ENCODE results near the gene KHDC3L.
"Not testable (repeated sequence)": the region's sequence is repeated elsewhere in the genome, so short reads cannot be mapped to it uniquely, and the experiment has no call there.

The KHDC3L gene

GRCh38 chr6:73369563-73369962 lies 7.1 kb downstream of the KHDC3L start, which contains the start of gene OOEP:
Gene OOEP, minus strand, starts transcription at chr6:73369897. Its CDS starts 105 bp downstream, at chr6:73369792.
- DNase-seq (ENCODE audit: low read depth), result no peak

DNA sequence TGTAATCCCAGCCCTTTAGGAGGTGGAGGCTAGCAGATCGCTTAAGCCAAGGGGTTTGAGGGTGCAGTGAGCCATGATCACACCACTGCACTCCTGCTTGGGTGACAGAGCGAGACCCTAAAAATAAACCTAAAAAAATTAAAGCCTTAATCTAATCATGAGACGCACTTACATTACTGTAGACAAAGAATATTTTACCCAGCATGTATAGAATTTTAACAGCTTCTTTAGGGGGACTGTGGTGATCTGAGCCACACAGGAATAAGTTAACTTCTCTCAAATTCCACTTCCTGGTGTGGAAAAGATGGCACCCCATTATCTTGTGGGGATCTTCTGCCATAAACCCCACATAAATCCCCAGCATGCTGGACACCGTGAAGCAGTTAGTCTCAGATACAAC lies 9.5 kb downstream of the KHDC3L start:
- DNase-seq (ENCODE audit: low read depth), result no peak

- no peak for DNase-seq (ENCODE audit: low read depth)
Observed at GRCh38 chr6:73372516-73372915, 10.1 kb downstream of the KHDC3L start.

DNA sequence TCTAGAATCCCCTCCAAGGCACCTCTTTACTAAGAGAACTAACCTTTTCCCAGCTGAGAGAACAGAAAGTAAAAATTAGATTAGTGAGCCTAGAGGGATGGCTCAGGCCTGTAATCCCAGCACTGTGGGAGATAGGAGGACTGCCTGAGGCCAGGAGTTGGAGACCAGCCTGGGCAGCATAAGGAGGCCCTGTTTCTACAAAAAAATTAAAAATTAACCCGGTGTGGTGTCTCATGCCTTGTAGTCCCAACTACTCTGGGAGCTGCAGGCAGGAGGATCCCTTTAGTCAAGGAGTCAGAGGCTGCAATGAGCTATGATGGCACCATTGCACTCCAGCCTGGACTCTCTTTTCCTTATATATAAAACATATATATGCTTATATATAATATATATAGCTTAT lies 12.8 kb downstream of the KHDC3L start:
- DNase-seq (ENCODE audit: low read depth), result no peak

GRCh38 chr6:73377225-73377624 lies 14.8 kb downstream of the KHDC3L start:
- DNase-seq (ENCODE audit: low read depth), result no peak

DNA sequence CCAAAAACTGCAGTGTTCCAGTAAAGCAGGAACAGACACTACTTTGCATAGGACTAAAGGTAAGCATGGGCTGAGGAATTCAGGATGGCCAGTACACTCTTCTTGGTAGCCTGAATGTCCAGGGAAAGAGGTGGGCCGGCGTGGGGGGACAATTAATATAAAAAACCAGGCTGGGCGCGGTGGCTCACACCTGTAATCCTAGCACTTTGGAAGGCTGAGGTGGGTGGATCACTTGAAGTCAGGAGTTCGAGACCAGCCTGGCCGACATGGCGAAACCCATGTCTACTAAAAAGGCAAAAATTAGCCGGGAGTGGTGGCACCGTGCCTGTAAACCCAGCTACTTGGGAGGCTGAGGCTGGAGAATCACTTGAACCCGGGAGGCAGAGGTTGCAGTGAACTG lies 19.1 kb downstream of the KHDC3L start:
- DNase-seq (ENCODE audit: low read depth), result not testable (repeated sequence)

GRCh38 chr6:73382462-73383113 lies 20.1 kb downstream of the KHDC3L start:
- no peak for DNase-seq (ENCODE audit: low read depth)

- no peak for DNase-seq (ENCODE audit: low read depth)
Observed at GRCh38 chr6:73388433-73388799, 26.0 kb downstream of the KHDC3L start.

GRCh38 chr6:73388800-73389512 lies 26.5 kb downstream of the KHDC3L start:
- DNase-seq (ENCODE audit: low read depth), result peak; percentile 34

DNA sequence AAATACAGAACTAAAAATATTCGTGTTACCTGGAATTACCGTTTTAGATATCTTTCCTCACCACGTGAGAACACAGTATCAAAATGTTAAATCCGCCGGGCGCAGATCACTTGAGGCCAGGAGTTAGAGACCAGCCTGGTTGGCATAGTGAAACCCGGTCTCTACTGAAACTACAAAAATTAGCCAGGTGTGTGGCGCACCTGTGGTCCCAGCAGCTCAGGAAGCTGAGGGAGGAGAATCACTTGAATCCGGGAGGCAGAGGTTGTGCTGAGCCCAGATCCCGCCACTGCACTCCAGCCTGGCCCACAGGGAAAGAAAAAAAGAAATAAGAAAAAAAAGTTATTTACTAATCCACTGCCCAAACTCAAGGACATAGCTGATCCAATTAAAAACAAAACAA lies 27.4 kb downstream of the KHDC3L start:
- DNase-seq (ENCODE audit: low read depth), result no peak

GRCh38 chr6:73391675-73392074 lies 29.2 kb downstream of the KHDC3L start:
- DNase-seq (ENCODE audit: low read depth), result no peak

DNA sequence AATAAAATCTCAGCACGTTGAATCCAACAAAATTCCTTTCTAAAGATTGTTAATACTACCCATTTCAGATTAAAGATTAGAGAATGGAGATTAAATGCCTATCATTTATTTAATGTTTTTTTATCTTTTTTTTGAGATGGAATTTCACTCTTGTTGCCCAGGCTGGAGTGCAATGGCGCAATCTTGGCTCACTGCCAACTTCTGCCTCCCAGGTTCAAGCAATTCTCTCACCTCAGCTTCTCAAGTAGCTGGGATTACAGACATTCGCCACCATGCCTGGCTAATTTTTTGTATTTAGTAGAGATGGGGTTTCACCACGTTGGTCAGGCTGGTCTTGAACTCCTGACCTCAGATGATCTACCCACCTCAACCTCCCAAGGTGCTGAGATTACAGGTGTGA lies 29.7 kb downstream of the KHDC3L start:
- DNase-seq (ENCODE audit: low read depth), result not testable (repeated sequence)

DNA sequence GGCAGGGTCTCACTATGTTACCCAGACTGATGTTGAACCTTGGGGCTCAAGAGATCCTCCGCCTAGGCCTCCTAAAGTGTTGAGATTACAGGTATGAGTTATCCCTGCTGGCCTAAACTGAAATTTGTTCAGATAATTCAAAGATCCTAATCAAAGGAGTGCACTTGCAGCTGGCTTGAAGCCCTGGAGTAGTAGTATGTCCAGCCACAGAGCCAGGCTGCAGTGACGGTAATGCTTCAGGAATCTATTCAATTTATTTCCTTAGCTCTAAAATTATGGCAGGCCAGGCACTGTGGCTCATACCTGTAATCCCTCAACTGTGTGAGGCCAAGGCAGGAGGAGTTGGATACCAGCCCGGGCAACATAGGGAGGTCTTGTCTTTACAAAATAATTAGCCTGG lies 30.8 kb downstream of the KHDC3L start:
- DNase-seq (ENCODE audit: low read depth), result no peak

GRCh38 chr6:73394577-73395354 lies 32.3 kb downstream of the KHDC3L start, which contains the start of gene DDX43:
Gene DDX43, plus strand, starts transcription at chr6:73394828. Its CDS starts 78 bp downstream, at chr6:73394906.
- DNase-seq (ENCODE audit: low read depth), result peak; percentile 8

GRCh38 chr6:73395875-73396274 lies 33.4 kb downstream of the KHDC3L start:
- DNase-seq (ENCODE audit: low read depth), result no peak

GRCh38 chr6:73400656-73401055 lies 38.2 kb downstream of the KHDC3L start:
- DNase-seq (ENCODE audit: low read depth), result no peak

DNA sequence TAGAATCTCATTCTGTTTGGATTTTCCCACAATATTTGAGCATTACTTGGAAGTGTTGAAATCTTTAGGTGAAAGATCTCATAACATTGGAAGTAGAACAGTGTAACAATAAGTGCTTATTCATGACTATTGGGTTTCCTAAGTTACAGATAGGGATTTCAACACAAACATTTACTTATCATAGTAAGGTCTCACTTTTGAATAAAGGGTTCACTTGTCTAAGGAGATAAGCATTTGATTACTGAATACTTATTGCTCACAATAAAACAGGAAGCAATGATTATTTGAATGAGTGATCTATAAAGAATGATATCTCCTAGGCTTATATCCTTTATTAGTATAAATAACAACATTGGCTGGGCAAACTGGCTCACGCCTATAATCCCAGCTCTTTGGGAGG lies 46.9 kb downstream of the KHDC3L start:
- no peak for DNase-seq (ENCODE audit: low read depth)

GRCh38 chr6:73413102-73413501 lies 50.6 kb downstream of the KHDC3L start:
- no peak for DNase-seq (ENCODE audit: low read depth)
